ENCODE results near the gene GOLGA8N. TPM values are rescaled to one million over a fixed set of nuclear protein-coding genes. Genes with fewer than 3 reads are reported as not detected.

The GOLGA8N gene
- total and polyA plus RNA-seq, 2 donors (not counting 1 experiment from before 2014, with no cell fraction given) = 3.7 to 7.5 TPM

- Histone ChIP-seq H2AFZ (ENCODE audit: insufficient read depth, low read depth, low read length, poor library complexity, severe bottlenecking) (no peak overlapping the region), H3K4me1 (ENCODE audit: control insufficient read depth in 2 of 2, insufficient read depth in 2 of 2, low read length in 2 of 2) (no peaks in the 10 kb centered on the region), H4K20me1 (ENCODE audit: control insufficient read depth, insufficient read depth, low read length, poor library complexity, severe bottlenecking) (no peaks in the 10 kb centered on the region), H3K9me3 (ENCODE audit: control extremely low read depth in 1 of 3, control insufficient read depth in 2 of 3, insufficient read depth in 1 of 3, low read length in 2 of 3) (no peaks in the 10 kb centered on the region), H3K27me3 (replicated peaks in 1 of 4; ENCODE audit: control extremely low read depth in 1 of 4, control insufficient read depth in 3 of 4, insufficient read depth in 4 of 4, low read length in 3 of 4) (no peaks in the 10 kb centered on the region), H3K27ac (ENCODE audit: low read length in 2 of 2) (no peak overlapping the region), H3K9ac (ENCODE audit: low read length) (no peak overlapping the region), H3K79me2 (ENCODE audit: control insufficient read depth, insufficient read depth, low read length) (no peaks in the 10 kb centered on the region), H3K4me3 (ENCODE audit: control extremely low read depth in 1 of 5, extremely low read depth in 1 of 5, insufficient read depth in 1 of 5, low read depth in 2 of 5, low read length in 4 of 5) (no peak overlapping the region), H3K4me2 (replicated peaks; ENCODE audit: low read depth, low read length, poor library complexity, severe bottlenecking) (no peak overlapping the region), H3K36me3 (replicated peaks in 1 of 2; ENCODE audit: control extremely low read depth in 1 of 2, control insufficient read depth in 1 of 2, extremely low read depth in 1 of 2, insufficient read depth in 2 of 2, low read length in 1 of 2) (no peaks in the 10 kb centered on the region)
- Mint-ChIP-seq H3K4me3 (no peak overlapping the region), H3K27ac (no peak overlapping the region), H3K9me3 (ENCODE audit: insufficient read depth) (no peaks in the 10 kb centered on the region), H3K27me3 (no peaks in the 10 kb centered on the region), H3K4me1 (peaks cover 3% of the 10 kb centered on the region)
- TF ChIP-seq EZH2 (IDR thresholded peaks at IDR 0.05; ENCODE audit: borderline replicate concordance, insufficient read depth, low read depth, low read length, poor library complexity, severe bottlenecking) (no peak), CTCF (IDR thresholded peaks at IDR 0.05) (no peak)
- no peak for DNase-seq
- ChIA-PET CTCF (interaction anchor here (1.2 to 2.2 kb wide), 2 partner anchors 8 to 339 kb away, joined by 4 to 8 read pairs; no protein-coding TSS in a partner anchor), POLR2A (no interaction called here)
- WGBS (ENCODE audit: insufficient coverage) = 95% methylated on average over 7 of the region's 9 CpGs
- ATAC-seq (ENCODE audit: low read depth) = no peak
- intact Hi-C loops (cut with micrococcal nuclease) = no loop called here
Measured at GRCh38 chr15:32656496-32656895, 63.2 kb downstream of the GOLGA8N start.

Small RNAs within 50 kb of the gene (small RNA-seq; reads per million reads assigned to genes)
- not detected for gene RN7SL286P (ENCODE audit: insufficient read length, low read depth, low replicate concordance)

Other genes with a start within 250 kb of the GOLGA8N start
- gene GOLGA8K, start 190.2 kb upstream of the GOLGA8N start, total RNA-seq = 0.49 and 0.59 TPM in 2 replicates
- 0.13 and 0.20 TPM in 2 replicates for gene GOLGA8K, start 190.2 kb upstream of the GOLGA8N start, polyA plus RNA-seq
- 0.71 and 1.2 TPM in 2 replicates for gene GOLGA8O, start 137.8 kb upstream of the GOLGA8N start, total RNA-seq
- gene GOLGA8O, start 137.8 kb upstream of the GOLGA8N start, polyA plus RNA-seq = 0.55 TPM in 1 of 2 replicates, not detected in the other
- gene ARHGAP11A, start 22.0 kb downstream of the GOLGA8N start, total RNA-seq = 3.3 and 6.0 TPM in 2 replicates
- gene ARHGAP11A, start 22.0 kb downstream of the GOLGA8N start, polyA plus RNA-seq = 0.51 and 0.84 TPM in 2 replicates
- not detected in 2 replicates for gene SCG5, start 48.3 kb downstream of the GOLGA8N start, total RNA-seq
- gene SCG5, start 48.3 kb downstream of the GOLGA8N start, polyA plus RNA-seq = 0.18 and 0.39 TPM in 2 replicates
- gene GREM1, start 124.5 kb downstream of the GOLGA8N start, total RNA-seq = not detected in 2 replicates
- gene GREM1, start 124.5 kb downstream of the GOLGA8N start, polyA plus RNA-seq = not detected in 2 replicates

Measured in B cell (primary cell).